ENCODE data around the gene CAPN12. TPM values are rescaled to one million over a fixed set of nuclear protein-coding genes. Genes with fewer than 3 reads are reported as not detected.
"Not testable (repeated sequence)": the region's sequence is repeated elsewhere in the genome, so short reads cannot be mapped to it uniquely, and the experiment has no call there.

CAPN12 gene
- total and polyA plus RNA-seq, 4 donors: 3.8 to 28.7 (median 8.8) TPM

GRCh38 chr19:38759590-38760003 lies 15.3 kb upstream of the CAPN12 start (continued):
- TF ChIP-seq ZBTB33 (IDR thresholded peaks at IDR 0.05) (peak; percentile 95), MAX (IDR thresholded peaks at IDR 0.05) (peak; percentile 87), HNF4A (conservative IDR thresholded peaks at IDR 0.05) (peak; percentile 98 to 99), YY1 (IDR thresholded peaks at IDR 0.05) (peak; percentile 91), NR2F2 (IDR thresholded peaks at IDR 0.05) (peak; percentile 55)

- H3K27ac ChIP-seq (ENCODE audit: low read depth in 1 of 2, low read length in 2 of 2); H3K36me3 ChIP-seq (ENCODE audit: control insufficient read depth in 4 of 4, insufficient read depth in 3 of 4, low read depth in 1 of 4, low read length in 3 of 4); DNase-seq (ENCODE audit: low spot score); H3K27me3 ChIP-seq (ENCODE audit: control insufficient read depth in 4 of 4, insufficient read depth in 4 of 4, low read length in 3 of 4); H3K4me3 ChIP-seq (ENCODE audit: low read depth in 1 of 3, low read length in 3 of 3); H3K9ac ChIP-seq (ENCODE audit: low read depth in 1 of 2, low read length in 2 of 2); H3K9me3 ChIP-seq (ENCODE audit: control insufficient read depth in 4 of 4, low read length in 3 of 4); H3K4me1 ChIP-seq (ENCODE audit: control insufficient read depth in 4 of 4, insufficient read depth in 4 of 4, low read length in 3 of 4): not testable (repeated sequence)
- 93% methylated on average over 1 of the region's 2 CpGs for WGBS
Observed at GRCh38 chr19:38754196-38754595, 9.9 kb upstream of the CAPN12 start.

GRCh38 chr19:38753783-38754182 lies 9.5 kb upstream of the CAPN12 start:
- not testable (repeated sequence) for H3K27ac ChIP-seq (ENCODE audit: low read depth in 1 of 2, low read length in 2 of 2); H3K27me3 ChIP-seq (ENCODE audit: control insufficient read depth in 4 of 4, insufficient read depth in 4 of 4, low read length in 3 of 4); H3K9ac ChIP-seq (ENCODE audit: low read depth in 1 of 2, low read length in 2 of 2); H3K4me3 ChIP-seq (ENCODE audit: low read depth in 1 of 3, low read length in 3 of 3); H3K36me3 ChIP-seq (ENCODE audit: control insufficient read depth in 4 of 4, insufficient read depth in 3 of 4, low read depth in 1 of 4, low read length in 3 of 4); DNase-seq (ENCODE audit: low spot score); H3K4me1 ChIP-seq (ENCODE audit: control insufficient read depth in 4 of 4, insufficient read depth in 4 of 4, low read length in 3 of 4); H3K9me3 ChIP-seq (ENCODE audit: control insufficient read depth in 4 of 4, low read length in 3 of 4)
- WGBS: 82% methylated on average over 3 of the region's 3 CpGs

- Histone ChIP-seq H3K4me3 (ENCODE audit: low read depth in 1 of 3, low read length in 3 of 3) (no peak overlapping the region), H3K9ac (ENCODE audit: low read depth in 1 of 2, low read length in 2 of 2) (no peak overlapping the region), H3K4me1 (ENCODE audit: control insufficient read depth in 4 of 4, insufficient read depth in 4 of 4, low read length in 3 of 4) (no peaks in the 10 kb centered on the region), H3K9me3 (ENCODE audit: control insufficient read depth in 4 of 4, low read length in 3 of 4) (no peaks in the 10 kb centered on the region), H3K36me3 (ENCODE audit: control insufficient read depth in 4 of 4, insufficient read depth in 3 of 4, low read depth in 1 of 4, low read length in 3 of 4) (no peaks in the 10 kb centered on the region), H3K27me3 (ENCODE audit: control insufficient read depth in 4 of 4, insufficient read depth in 4 of 4, low read length in 3 of 4) (no peaks in the 10 kb centered on the region), H3K27ac (ENCODE audit: low read depth in 1 of 2, low read length in 2 of 2) (no peak overlapping the region)
- TF ChIP-seq CTCF (IDR thresholded peaks at IDR 0.05; ENCODE audit: low read depth, low read length, missing input control): no peak
- TF ChIP-seq SP1 (IDR thresholded peaks at IDR 0.05): no peak
- TF ChIP-seq NR2F2 (IDR thresholded peaks at IDR 0.05): no peak
- TF ChIP-seq ATF3 (IDR thresholded peaks at IDR 0.05): no peak
- no peak for TF ChIP-seq ZBTB33 (IDR thresholded peaks at IDR 0.05)
- TF ChIP-seq HNF4G (IDR thresholded peaks at IDR 0.05): no peak
- TF ChIP-seq MAX (IDR thresholded peaks at IDR 0.05): no peak
- WGBS: 94% methylated on average over 7 of the region's 7 CpGs
- DNase-seq (ENCODE audit: low spot score): no peak
Observed at GRCh38 chr19:38745316-38745715, 1.0 kb upstream of the CAPN12 start.
